Adrenal gland (tissue), 12 donors: ENCODE data around the gene ANKMY1. TPM values are rescaled to one million over a fixed set of nuclear protein-coding genes. Genes with fewer than 3 reads are reported as not detected.

ENCODE experiments used
- microRNA counts, 2 donors: library from miRNA; unstranded; fragments of <30 nt; microRNA quantifications; one replicate each; lab custom pipeline; 2016
- microRNA-seq, 3 donors: library from miRNA; unstranded; fragments of <30 nt; microRNA quantifications; one replicate each; pipeline ENCODE4, GENCODE V29; 2017 to 2020
- polyA plus RNA-seq, 3 donors: library from polyadenylated mRNA; stranded (reverse); fragments of 200-250 nt in 2 of 3; fragments of 350-450 nt in 1 of 3; fragmentation: Illumina TruSeq in 1 of 3; extraction: RNeasy Lipid Tissue Mini Kit (QIAGEN cat#74804) in 1 of 3; gene quantifications; one replicate each; pipeline ENCODE4 v1.2.3, GENCODE V29; 2013 to 2014
- small RNA-seq, 2 donors: library from RNA; depleted of rRNA; stranded (forward); fragments of <200 nt; gene quantifications; one replicate each; pipeline ENCODE3, GENCODE V24; 2016
- total RNA-seq, 9 donors: library from RNA; depleted of rRNA in 4 of 9; stranded (reverse); fragments of >200 nt in 4 of 9; fragments of 120-200 nt in 1 of 9; fragmentation: NEBNext Ultra II Directional in 1 of 9; extraction: Animal tissue kit (Norgen Biotek cat#: 25700) in 1 of 9; gene quantifications; one replicate each; pipeline versions ENCODE4 v1.1.0 to v1.2.4, GENCODE V29; 2013 to 2023
- donor health status: healthy with polysubstance abuse.
- donor health status: Bipolar disorder and iron deficiency.
- donor health status: DM: yes; HTN: yes; CAD: no.
- donor health status: DM: no; HTN: no; CAD: no.
- donor health status: DM: no; HTN: no; CAD: no.
- donor health status: DM: yes; HTN: yes; CAD: no.

ANKMY1 gene
- total and polyA plus RNA-seq, 12 donors = 7.2 to 31.7 (median 12.0) TPM

MicroRNA genes within 50 kb of the gene (microRNA counts, 767-probe panel; counts per million panel counts)
- 3,539 to 3,547 counts per million in 2 donors for microRNA hsa-miR-149-5p (lab: Ali Mortazavi, UCI)

Small RNA genes lying within 50 kb of the gene (microRNA-seq; reads per million reads assigned to microRNA genes)
- 592 to 3,938 (median 1,644) reads per million in 3 donors for gene MIR149

Small RNA genes lying within 50 kb of the gene (small RNA-seq; reads per million reads assigned to genes)
- gene MIR149 = 4.3 to 4.4 reads per million in 2 donors

Other genes starting within 250 kb of the ANKMY1 start
- 100 to 1,000 TPM in 7 of 9 donors, 10 to 100 TPM in 2; 11.8 to 202 (median 142) TPM for gene GPC1, start 122.3 kb downstream of the ANKMY1 start, total RNA-seq
- gene GPC1, start 122.3 kb downstream of the ANKMY1 start, polyA plus RNA-seq = 10 to 100 TPM; 13.4 to 97.6 (median 70.9) TPM
- gene DUSP28, start 2.4 kb upstream of the ANKMY1 start, total RNA-seq = 10 to 100 TPM in 4 of 9 donors, 1 to 10 TPM in 5; 4.9 to 22.2 (median 8.3) TPM
- gene DUSP28, start 2.4 kb upstream of the ANKMY1 start, polyA plus RNA-seq = 10 to 100 TPM in 1 of 3 donors, 1 to 10 TPM in 2; 7.2 to 14.5 (median 8.8) TPM
- gene RNPEPL1, start 10.5 kb upstream of the ANKMY1 start, total RNA-seq = 10 to 100 TPM; 13.5 to 93.3 (median 58.9) TPM
- gene RNPEPL1, start 10.5 kb upstream of the ANKMY1 start, polyA plus RNA-seq = 100 to 1,000 TPM in 2 of 3 donors, 1 to 10 TPM in 1; 5.1 to 259 (median 110) TPM
- 10 to 100 TPM; 17.3 to 41.8 (median 25.0) TPM for gene CAPN10, start 28.7 kb upstream of the ANKMY1 start, total RNA-seq
- gene CAPN10, start 28.7 kb upstream of the ANKMY1 start, polyA plus RNA-seq = 100 to 1,000 TPM in 2 of 3 donors, 1 to 10 TPM in 1; 4.7 to 158 (median 102) TPM
- 1 to 10 TPM in 4 of 9 donors, under 1 TPM in 4, not detected in 1; 0.32 to 1.4 (median 0.99) TPM for gene GPR35, start 67.5 kb upstream of the ANKMY1 start, total RNA-seq
- 1 to 10 TPM in 2 of 3 donors, under 1 TPM in 1; 0.07 to 5.7 (median 3.5) TPM for gene GPR35, start 67.5 kb upstream of the ANKMY1 start, polyA plus RNA-seq
- not detected for gene AQP12B, start 124.9 kb upstream of the ANKMY1 start, total RNA-seq
- under 1 TPM in 2 of 3 donors, not detected in 1; 0.07 to 0.48 TPM for gene AQP12B, start 124.9 kb upstream of the ANKMY1 start, polyA plus RNA-seq
- not detected for gene AQP12A, start 133.9 kb upstream of the ANKMY1 start, total RNA-seq
- not detected for gene AQP12A, start 133.9 kb upstream of the ANKMY1 start, polyA plus RNA-seq